Central memory CD4-positive, alpha-beta T cell (primary cell): ENCODE data around the gene PRKD1.
"Not testable (repeated sequence)": the region's sequence is repeated elsewhere in the genome, so short reads cannot be mapped to it uniquely, and the experiment has no call there.

Source experiments
- DNase-seq: peaks from one replicate; pipeline ENCODE4 v3.0.0; 2022

Gene PRKD1

DNA sequence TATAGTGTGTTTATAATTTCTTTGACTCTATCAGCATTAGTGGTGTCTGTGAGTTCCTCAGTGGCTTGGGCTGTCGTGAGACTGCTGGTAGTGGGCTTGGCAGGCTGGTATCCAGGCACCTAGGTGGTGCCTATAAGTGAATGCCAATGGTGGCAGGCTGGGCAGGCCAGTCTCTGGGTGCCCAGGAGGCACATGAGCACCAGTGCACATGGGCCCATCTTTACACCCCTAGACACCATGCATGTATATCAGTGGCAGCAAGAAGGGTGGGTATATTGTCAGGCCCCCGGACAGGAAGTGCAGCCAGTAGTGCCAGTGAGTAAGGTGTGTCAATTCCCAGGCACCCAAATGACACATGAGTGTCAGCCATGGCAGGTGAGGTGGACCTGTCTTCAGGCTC lies 138.2 kb downstream of the PRKD1 start:
- DNase-seq, result no peak

GRCh38 chr14:29788093-29788492 lies 139.6 kb downstream of the PRKD1 start:
- DNase-seq, result no peak

DNA sequence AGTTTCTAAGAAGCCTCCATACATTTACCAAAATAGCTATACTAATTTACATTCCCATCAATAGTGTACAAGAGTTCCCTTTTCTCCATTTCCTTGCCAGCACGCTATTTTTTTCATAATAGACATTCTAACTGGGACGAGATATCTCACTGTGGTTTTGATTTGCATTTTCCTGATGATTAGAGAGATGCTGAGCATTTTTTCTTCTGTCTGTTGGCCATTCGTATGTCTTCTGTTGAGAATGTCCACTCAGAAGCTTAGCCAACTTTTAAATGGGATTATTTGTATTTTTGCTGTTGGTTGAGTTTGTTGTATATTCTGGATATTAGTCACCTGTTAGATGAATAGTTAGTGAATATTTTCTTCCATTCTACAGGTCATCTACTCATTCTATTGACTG lies 144.1 kb downstream of the PRKD1 start:
- no peak for DNase-seq

- DNase-seq, result no peak
Measured at GRCh38 chr14:29782041-29782440, 145.6 kb downstream of the PRKD1 start.

DNA sequence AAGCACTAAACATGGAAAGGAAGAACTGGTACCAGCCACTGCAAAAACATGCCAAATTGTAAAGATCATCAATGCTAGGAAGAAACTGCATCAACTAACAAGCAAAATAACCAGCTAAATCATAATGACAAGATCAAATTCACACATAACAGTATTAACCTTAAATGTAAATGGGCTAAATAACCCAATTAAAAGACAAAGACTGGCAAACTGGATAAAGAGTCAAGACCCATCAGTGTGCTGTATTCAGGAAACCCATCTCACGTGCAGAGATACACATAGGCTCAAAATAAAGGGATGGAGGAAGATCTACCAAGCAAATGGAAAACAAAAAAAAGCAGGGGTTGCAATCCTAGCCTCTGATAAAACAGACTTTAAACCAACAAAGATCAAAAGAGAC lies 150.5 kb downstream of the PRKD1 start:
- not testable (repeated sequence) for DNase-seq

DNA sequence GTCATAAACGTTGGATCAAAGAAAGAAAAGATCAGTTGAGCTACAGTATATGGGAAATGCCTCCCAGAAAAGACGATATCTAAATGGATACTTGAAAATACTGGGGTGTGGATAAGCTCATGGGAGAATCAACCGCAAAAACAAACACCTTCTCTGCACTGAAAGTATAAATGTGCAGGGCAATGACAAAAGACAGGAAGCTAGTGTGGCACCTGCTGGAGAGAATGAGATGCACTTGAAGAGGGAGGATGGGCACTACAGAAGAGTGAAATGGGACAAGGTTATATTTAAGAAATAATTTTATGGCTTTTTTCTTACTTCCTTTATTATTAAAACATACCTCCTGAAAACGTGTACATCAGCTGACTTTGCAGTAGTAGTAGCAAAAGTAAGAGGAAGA lies 153.7 kb downstream of the PRKD1 start:
- DNase-seq, result no peak

- no peak for DNase-seq
Measured at GRCh38 chr14:29763342-29763858, 164.2 kb downstream of the PRKD1 start.

DNA sequence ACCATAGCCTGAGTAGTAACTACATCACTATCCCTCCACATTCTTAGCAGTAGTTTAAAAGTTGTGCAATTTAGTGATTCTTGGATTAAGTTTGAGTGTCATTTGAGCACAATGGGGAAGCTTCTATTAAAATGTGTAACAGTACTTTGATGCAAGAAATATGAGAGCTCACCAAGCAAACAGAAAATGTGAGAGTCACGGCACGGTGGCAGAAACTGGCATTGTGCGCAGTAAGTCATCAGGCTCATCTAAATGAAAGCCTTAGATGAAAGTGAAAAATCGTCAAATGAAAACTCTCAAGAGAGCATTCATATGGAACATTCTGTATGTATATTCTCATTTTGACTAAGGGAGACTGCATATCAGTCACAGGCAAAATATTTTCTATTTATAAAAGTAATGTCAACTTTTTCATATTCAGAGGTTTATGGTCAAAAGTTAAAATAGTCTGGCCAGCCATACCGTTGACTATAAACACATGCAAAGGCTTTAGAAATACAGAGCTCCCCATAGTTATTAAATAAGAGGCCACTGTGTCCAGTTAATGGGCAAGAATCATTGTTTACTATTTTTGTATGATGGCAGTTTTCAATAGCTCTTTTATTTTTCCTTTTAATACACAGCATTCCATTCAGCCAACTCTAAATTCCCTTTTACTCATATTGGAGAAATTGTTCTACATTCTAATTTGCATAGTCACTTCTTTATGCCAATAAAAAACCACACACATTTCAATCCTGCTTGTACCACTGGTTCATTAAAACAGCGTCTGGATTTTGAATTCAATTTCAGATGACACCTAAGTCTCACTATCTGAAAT lies 167.9 kb downstream of the PRKD1 start:
- DNase-seq, result no peak

DNA sequence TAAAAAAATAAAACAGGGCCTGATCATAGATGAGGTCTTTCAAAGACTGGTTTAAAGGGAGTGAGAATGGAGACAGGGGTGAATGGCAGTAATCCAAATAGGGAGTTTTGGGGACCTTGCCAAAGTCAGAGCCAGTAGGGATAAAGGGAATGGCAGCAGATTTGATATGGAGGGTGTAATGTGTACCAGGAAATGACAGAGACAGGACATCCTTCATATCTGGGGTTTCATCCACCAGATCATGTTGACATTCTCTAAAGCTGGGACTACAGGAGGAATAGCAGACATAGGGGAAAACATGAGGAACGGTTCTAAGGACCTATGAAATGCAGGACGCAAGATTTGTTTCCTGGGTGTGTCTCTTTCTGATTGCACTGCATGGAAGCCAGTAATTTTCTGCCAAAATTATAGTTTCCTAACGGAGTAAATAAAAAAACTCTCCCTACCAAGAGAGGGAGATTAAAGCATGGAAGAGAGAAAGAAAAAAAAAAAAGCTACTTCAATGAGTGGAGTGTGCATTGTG lies 169.9 kb downstream of the PRKD1 start:
- no peak for DNase-seq

DNA sequence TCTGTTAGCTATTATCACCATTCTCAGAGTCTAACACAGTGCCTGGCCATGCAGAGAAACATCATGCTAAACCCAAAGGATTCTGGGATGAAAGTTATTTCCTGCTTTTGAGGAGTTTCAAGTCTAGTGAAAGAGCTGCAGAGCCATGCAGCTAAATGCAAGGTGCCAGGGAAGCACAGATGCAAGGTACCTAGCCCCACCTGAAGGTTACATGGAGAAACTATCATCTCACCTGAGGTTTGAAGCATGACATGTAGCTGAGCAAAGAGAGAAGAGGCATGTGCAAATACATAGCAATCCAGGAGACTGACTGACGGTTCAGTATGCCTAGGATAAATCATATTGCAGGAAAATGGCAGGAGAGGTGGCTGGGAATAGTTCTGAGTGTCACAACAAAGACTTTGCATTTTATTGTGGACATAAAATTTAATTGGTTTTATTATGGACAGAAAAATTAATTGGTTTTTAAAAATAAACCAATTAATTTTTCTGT lies 170.4 kb downstream of the PRKD1 start:
- no peak for DNase-seq

GRCh38 chr14:29756019-29756385 lies 171.6 kb downstream of the PRKD1 start:
- no peak for DNase-seq

GRCh38 chr14:29755311-29756018 lies 172.2 kb downstream of the PRKD1 start:
- DNase-seq, result no peak

- no peak for DNase-seq
Measured at GRCh38 chr14:29754134-29754533, 173.5 kb downstream of the PRKD1 start.

DNA sequence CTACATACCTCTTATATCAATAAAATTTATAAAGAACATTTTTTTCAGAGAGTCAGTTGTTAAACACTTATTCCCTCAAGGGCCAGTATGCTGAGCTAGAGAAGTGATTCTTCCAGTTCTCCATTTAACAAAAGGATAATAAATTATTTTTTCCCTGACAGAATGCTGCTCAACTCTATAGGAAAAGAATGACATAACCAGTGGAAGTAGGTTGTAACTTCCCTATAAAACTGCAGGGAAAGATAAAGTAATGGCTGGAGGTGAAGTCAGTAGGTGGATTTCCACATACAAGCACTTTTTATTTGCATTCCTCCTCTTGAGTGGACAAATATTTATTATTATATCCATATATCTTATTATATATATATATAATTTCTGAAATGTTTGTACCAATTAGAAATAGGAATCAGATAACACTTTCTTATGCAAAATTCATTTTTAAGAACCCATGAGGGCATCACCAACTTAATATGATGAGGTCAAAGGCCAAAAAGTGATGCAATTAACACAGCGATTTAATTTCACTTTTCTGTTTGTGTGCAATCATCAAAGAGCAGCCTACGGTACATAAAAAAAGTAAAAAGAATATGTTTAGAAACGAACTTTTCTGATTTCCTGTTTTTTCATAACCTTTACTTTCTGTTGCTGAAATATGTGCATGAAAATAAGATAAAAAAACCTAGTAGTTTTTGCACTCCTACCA lies 175.3 kb downstream of the PRKD1 start:
- no peak for DNase-seq

GRCh38 chr14:29749829-29750228 lies 177.8 kb downstream of the PRKD1 start:
- no peak for DNase-seq

DNA sequence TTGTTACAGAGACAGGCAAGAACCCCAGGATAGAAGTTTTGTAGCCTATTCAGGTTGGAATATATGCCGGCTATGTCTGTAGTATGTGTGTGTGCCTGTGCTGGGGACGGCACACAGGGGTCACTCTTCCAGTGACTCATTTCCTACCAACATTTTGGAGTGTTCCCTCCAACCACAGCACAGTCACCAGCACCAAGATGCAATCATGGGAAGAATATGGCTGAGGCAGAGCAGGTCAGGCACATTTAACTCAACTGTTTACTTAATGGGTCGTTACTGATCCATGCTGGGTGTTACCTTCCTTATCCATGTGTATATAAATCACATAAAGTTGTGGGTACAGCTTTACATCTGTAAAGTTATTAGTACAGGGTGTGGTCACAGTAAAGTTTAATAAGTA lies 178.3 kb downstream of the PRKD1 start:
- no peak for DNase-seq

- no peak for DNase-seq
Measured at GRCh38 chr14:29745863-29746262, 181.8 kb downstream of the PRKD1 start.

DNA sequence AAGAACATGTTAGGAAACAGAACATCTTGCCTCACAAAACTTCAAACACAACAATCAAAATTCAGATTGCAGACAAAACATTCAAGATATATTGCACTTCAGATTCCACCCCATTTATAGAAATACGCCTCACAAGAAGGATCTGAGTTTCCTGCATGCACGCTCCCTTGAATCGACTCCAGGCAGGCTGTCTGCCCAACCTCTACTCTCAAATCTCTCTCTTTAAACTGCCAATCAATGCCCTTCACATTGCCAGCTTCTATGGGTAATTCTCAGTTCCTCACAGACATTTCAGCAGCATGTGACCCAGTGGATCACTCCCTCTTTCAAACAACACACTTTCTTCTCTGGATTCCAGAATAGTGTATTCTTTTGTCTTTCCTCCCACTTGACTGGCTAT lies 184.1 kb downstream of the PRKD1 start:
- DNase-seq, result no peak

GRCh38 chr14:29741909-29742401 lies 185.7 kb downstream of the PRKD1 start:
- no peak for DNase-seq

DNA sequence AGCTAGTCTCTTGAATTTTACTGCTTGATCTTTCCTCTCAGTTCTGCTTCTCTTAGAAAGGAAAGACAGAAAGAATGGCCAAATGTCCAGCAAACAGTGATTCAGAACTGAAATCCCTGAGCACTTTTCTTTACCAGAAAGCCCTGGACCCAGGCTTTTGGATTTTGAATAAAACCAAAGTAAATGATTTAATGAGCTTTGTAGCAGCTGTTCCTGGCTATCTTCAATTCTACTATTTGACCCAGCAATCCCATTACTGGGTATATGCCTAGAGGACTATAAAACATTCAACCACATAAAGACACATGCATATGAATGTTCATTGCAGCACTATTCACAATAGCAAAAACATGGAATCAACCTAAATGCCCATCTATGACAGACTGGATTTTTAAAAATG lies 187.2 kb downstream of the PRKD1 start:
- DNase-seq, result no peak

DNA sequence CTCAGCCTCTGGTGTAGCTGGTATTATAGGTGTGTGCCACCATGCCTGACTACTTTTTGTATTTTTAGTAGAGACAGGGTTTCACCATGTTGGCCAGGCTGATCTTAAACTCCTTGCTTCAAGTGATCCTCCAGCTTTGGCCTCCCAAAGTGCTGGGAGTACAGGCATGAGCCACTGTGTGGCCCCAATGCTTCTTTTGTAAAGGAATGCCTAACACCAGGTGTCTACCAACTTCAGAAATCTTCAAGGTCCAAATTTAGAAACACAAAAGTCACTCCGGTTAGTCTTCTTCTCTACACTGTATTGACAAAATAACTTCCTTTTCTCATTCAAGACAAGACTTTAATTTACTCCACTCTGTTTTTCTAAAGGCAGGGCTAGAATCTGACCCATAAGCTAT lies 188.7 kb downstream of the PRKD1 start:
- no peak for DNase-seq

DNA sequence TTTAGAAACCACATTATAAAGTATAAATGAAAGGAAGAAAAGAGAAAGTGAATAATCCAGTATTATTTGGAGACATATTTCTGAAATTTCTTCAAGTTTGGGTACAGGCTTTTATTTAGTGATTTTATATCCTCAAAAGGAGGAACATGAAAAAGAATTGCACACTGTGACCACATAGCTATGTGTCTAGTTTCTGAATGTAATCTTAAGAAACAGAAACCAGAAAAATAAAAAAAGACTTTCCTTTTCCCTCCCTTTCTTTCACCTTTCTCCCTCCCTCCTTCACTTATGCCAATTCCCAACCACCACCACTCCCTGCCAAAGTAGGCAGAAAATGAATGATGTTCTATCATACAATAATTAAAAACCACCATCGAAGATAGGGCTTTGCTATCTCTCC lies 189.6 kb downstream of the PRKD1 start:
- DNase-seq, result no peak

DNA sequence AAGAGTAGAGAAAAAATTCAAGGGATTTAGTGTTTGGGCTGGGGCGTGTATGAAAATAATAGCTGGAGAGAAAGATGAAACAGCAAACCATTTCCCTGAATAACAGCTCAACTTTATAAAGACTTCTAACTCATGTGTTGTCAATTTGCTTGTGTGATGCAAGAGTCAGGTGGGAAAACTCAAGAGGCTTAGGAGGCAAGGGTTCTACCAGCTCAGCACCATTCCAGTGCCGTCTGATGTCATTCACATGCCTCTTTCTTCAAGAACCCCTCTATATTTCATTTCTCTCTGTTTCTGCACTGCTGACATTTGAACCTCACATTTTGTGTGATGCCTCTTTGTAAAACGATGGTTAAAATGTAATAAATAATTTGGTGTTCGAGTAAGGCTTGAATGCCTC lies 192.2 kb downstream of the PRKD1 start:
- DNase-seq, result no peak
